ENCODE results near the gene MALAT1.
"Not testable (repeated sequence)": the region's sequence is repeated elsewhere in the genome, so short reads cannot be mapped to it uniquely, and the experiment has no call there.

Gene MALAT1

GRCh38 chr11:65470433-65471049 is 28.3 kb upstream of the MALAT1 start:
- ATAC-seq (ENCODE audit: low read depth), result no peak
- no peaks in the 10 kb centered on the region for H3K27me3 ChIP-seq (ENCODE audit: insufficient read depth, poor library complexity, severe bottlenecking)
- peak overlapping the region; percentile 75 for H3K27ac ChIP-seq (ENCODE audit: poor library complexity, severe bottlenecking)
- no peak for TF ChIP-seq CTCF (IDR thresholded peaks at IDR 0.05; ENCODE audit: poor library complexity, severe bottlenecking)
- H3K4me3 ChIP-seq (ENCODE audit: severe bottlenecking), result no peak overlapping the region
- H3K4me1 ChIP-seq (ENCODE audit: insufficient read depth, poor library complexity, severe bottlenecking), result peaks cover 16% of the 10 kb centered on the region
- H3K36me3 ChIP-seq (ENCODE audit: low read depth), result no peaks in the 10 kb centered on the region
- no peaks in the 10 kb centered on the region for H3K9me3 ChIP-seq (ENCODE audit: severe bottlenecking)
- no peak for DNase-seq (ENCODE audit: low spot score)

- no peaks in the 10 kb centered on the region for H3K9me3 ChIP-seq (ENCODE audit: severe bottlenecking)
- DNase-seq (ENCODE audit: low spot score) (no peak), ATAC-seq (ENCODE audit: low read depth) (peak; percentile 40)
- no peak overlapping the region for H3K4me3 ChIP-seq (ENCODE audit: severe bottlenecking)
- TF ChIP-seq CTCF (IDR thresholded peaks at IDR 0.05; ENCODE audit: poor library complexity, severe bottlenecking), result peak; percentile 54
- no peaks in the 10 kb centered on the region for H3K27me3 ChIP-seq (ENCODE audit: insufficient read depth, poor library complexity, severe bottlenecking)
- peaks cover 19% of the 10 kb centered on the region for H3K4me1 ChIP-seq (ENCODE audit: insufficient read depth, poor library complexity, severe bottlenecking)
- H3K36me3 ChIP-seq (ENCODE audit: low read depth), result no peaks in the 10 kb centered on the region
- H3K27ac ChIP-seq (ENCODE audit: poor library complexity, severe bottlenecking), result peak overlapping the region; percentile 75
Observed at GRCh38 chr11:65471447-65471891, 27.4 kb upstream of the MALAT1 start.

- Histone ChIP-seq H3K27ac (ENCODE audit: poor library complexity, severe bottlenecking) (peak overlapping the region; percentile 75), H3K4me1 (ENCODE audit: insufficient read depth, poor library complexity, severe bottlenecking) (peaks cover 23% of the 10 kb centered on the region)
- H3K36me3 ChIP-seq (ENCODE audit: low read depth); ATAC-seq (ENCODE audit: low read depth); DNase-seq (ENCODE audit: low spot score); H3K4me3 ChIP-seq (ENCODE audit: severe bottlenecking); H3K27me3 ChIP-seq (ENCODE audit: insufficient read depth, poor library complexity, severe bottlenecking); H3K9me3 ChIP-seq (ENCODE audit: severe bottlenecking): not testable (repeated sequence)
Observed at GRCh38 chr11:65472588-65473277, 26.1 kb upstream of the MALAT1 start.

- Histone ChIP-seq H3K9me3 (ENCODE audit: severe bottlenecking) (no peaks in the 10 kb centered on the region), H3K27ac (ENCODE audit: poor library complexity, severe bottlenecking) (peak overlapping the region; percentile 75), H3K27me3 (ENCODE audit: insufficient read depth, poor library complexity, severe bottlenecking) (no peaks in the 10 kb centered on the region), H3K36me3 (ENCODE audit: low read depth) (no peaks in the 10 kb centered on the region), H3K4me1 (ENCODE audit: insufficient read depth, poor library complexity, severe bottlenecking) (peaks cover 29% of the 10 kb centered on the region), H3K4me3 (ENCODE audit: severe bottlenecking) (no peak overlapping the region)
- DNase-seq (ENCODE audit: low spot score) (no peak), ATAC-seq (ENCODE audit: low read depth) (no peak)
- TF ChIP-seq CTCF (IDR thresholded peaks at IDR 0.05; ENCODE audit: poor library complexity, severe bottlenecking), result no peak
Observed at GRCh38 chr11:65473278-65473860, 25.5 kb upstream of the MALAT1 start.

- ATAC-seq (ENCODE audit: low read depth) (no peak), DNase-seq (ENCODE audit: low spot score) (no peak)
- H3K27me3 ChIP-seq (ENCODE audit: insufficient read depth, poor library complexity, severe bottlenecking), result no peaks in the 10 kb centered on the region
- H3K27ac ChIP-seq (ENCODE audit: poor library complexity, severe bottlenecking), result peak overlapping the region; percentile 9
- no peaks in the 10 kb centered on the region for H3K9me3 ChIP-seq (ENCODE audit: severe bottlenecking)
- peaks cover 33% of the 10 kb centered on the region for H3K4me1 ChIP-seq (ENCODE audit: insufficient read depth, poor library complexity, severe bottlenecking)
- no peak for TF ChIP-seq CTCF (IDR thresholded peaks at IDR 0.05; ENCODE audit: poor library complexity, severe bottlenecking)
- H3K4me3 ChIP-seq (ENCODE audit: severe bottlenecking), result no peak overlapping the region
- no peaks in the 10 kb centered on the region for H3K36me3 ChIP-seq (ENCODE audit: low read depth)
Observed at GRCh38 chr11:65474864-65475263, 24.0 kb upstream of the MALAT1 start.
